ENCODE results near the gene ZNF587.
"Not testable (repeated sequence)": the region's sequence is repeated elsewhere in the genome, so short reads cannot be mapped to it uniquely, and the experiment has no call there.

ZNF587 gene

DNA sequence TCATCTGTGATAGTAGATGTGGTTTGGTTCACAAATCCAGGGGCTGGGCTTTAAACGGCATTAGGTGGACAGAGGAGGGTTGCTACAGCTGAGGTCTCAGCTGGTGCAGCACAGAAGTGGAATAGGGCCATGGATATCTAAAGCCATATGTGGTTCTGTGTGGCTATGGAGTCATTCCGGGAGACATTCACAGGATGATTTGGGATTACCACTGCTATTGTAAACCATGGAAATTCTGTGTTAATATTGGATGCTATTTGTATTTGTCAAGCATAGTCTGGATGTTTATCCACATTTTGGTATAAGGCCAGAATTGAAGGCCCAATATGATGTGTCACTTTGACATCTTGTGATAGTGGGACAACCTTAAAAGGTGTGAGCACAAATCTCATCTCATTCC, 26.5 kb upstream of the ZNF587 start:
- not testable (repeated sequence) for DNase-seq

DNA sequence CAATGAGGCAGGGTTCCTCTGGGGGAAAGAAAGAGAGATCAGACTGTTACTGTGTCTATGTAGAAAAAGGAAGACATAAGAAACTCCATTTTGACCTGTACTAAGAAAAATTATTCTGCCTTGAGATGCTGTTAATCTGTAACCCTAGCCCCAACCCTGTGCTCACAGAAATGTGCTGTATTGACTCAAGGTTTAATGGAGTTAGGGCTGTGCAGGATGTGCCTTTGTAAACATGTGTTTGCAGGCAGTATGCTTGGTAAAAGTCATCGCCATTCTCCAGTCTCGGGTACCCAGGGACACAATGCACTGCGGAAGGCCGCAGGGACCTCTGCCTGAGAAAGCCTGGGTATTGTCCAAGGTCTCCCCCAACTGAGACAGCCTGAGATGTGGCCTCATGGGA, 26.1 kb upstream of the ZNF587 start:
- not testable (repeated sequence) for DNase-seq

DNA sequence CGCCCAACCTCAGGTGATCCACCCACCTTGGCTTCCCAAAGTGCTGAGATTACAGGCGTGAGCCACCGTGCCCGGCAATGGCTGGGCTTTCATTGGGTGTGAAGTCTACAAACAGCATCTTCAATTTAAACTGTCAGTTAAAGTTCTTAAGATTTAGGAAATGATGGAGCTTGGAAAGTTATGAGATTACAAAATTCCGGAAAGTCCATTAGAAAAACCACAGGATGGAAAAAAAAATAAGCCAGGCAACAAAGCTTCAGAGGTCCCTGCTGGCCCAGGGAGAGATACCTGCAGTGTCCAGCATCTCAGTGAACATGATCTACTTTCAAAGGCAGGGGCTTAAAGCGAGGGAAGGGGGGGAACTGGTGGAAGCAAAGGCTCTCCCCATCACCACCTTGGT, 24.1 kb upstream of the ZNF587 start:
- no peak for DNase-seq

DNA sequence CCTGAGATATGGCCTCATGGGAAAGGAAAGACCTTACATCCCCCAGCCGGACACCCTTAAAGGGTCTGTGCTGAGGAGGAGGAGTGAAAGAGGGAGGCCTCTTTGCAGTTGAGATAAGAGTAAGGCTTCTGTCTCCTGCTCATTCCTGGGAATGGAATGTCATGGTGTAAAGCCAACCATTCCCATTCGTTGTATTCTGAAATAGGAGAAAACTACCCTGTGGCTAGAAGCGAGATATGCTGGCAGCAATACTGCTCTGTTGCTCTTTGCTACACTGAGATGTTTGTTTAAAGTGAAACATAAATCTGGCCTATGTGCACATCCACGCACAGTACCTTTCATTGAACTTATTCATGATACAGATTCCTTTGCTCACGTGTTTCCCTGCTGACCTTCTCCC, 20.3 kb upstream of the ZNF587 start:
- DNase-seq, result no peak

DNA sequence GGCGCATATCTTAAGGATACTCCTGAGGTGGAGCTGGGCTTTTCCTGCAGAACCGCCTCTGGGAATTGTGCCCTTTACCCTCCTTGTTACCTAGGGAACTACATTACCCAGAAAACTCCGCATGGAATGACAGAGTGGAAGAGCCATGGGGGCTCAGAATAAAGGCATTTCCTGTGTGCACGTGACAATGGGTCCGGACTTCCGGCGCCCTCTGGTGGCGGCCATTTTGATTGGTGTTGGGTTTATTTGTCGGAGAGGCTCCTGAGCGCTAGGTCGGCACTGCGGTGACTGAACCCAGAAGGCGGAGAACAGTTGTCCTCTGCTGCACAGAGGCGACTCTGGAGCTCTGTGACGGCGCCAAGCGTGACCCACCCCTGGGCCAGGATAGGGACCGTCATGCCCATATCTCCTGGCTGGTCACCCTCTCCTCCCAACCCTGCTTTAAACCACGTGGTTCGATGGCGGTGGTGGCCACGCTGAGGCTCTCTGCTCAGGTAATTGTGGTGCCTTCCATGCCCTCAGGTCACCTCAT, 19.5 kb upstream of the ZNF587 start, which contains the start of gene ZNF587B:
TSS of gene ZNF587B (plus strand) at position 229 of the 532 bp plus-strand sequence. CDS start at position 459, 230 bp downstream.
- DNase-seq, result peak; percentile 34

DNA sequence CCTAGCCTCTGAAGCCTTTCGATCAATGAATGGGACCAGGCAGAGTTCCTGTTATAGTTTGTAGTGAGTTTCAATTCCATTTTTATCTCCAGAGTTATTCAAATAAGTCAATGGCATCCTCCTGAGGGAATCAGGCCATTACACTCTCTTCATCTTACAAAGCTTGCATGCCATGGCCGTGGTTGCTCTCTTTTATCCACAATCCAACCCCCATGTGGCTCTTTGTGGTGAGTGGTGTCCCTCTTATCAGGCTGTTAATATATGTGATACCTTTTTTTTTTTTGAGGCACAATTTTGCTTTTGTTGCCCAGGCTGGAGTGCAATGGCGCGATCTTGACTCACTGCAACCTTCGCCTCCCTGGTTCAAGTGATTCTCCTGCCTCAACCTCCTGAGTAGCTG, 12.7 kb upstream of the ZNF587 start:
- DNase-seq, result not testable (repeated sequence)

DNA sequence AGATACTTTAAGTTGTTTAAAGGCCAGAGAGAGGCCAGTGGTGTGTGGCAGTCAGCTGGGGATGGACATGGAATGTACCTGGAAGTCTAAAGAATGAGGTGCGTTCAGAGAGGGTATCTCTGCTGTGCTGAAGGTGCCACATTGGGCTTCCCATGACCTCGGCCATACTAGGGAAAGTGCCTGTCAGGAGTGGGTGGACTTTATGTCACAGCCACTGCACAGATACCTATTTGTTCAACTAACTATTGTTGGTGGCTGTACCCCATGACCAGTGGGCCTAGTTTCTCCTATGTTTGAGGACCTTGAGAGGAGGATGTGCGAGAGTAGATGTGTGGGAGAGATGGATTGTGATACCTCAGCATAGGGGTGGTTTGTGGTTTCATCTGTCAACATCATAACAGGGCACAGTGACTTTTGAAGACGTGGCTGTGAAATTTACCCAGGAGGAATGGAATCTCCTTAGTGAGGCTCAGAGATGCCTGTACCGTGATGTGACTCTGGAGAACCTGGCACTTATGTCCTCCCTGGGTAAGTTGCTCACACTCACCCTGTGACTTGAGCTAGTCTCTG, 11.0 kb upstream of the ZNF587 start:
- DNase-seq, result not testable (repeated sequence)

DNA sequence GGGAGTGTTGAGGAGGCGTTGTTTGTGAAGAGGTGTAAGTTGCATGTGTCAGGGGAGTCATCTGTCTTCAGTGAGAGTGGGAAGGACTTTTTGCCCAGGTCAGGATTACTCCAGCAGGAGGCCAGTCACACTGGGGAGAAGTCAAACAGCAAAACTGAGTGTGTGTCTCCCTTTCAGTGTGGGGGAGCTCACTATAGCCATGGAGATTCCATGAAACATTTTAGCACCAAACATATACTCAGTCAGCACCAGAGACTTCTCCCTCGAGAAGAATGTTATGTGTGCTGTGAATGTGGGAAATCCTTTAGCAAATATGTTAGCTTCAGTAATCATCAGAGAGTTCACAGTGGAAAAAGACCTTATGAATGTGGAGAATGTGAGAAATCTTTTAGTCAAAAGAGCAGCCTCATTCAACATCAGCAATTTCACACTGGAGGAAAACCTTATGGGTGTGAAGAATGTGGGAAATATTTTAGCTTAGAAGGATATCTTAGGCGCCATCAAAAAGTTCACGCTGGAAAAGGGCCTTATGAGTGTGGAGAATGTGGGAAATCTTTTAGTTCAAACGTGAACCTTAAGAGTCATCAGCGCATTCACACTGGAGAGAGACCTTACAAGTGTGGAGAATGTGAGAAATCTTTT, 8.4 kb upstream of the ZNF587 start:
- DNase-seq, result no peak

DNA sequence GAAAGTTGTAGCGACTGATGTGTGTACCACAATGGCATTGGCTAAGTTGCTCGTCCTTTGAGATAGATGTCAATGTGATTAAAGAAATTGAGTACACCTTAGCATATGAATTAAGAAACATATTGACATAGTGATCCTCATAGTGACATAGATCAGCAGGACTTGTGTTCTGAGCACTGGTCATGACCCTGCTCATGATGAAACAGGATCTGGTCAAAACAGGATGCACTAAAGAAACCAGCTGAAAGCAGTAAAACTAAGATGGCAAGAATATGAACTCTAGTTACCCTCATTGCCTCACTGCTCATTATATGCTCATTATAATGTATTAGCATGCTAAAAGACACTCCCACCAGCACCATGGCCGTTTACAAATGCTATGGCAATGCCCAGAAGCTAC, 2.5 kb upstream of the ZNF587 start:
- DNase-seq, result not testable (repeated sequence)

DNA sequence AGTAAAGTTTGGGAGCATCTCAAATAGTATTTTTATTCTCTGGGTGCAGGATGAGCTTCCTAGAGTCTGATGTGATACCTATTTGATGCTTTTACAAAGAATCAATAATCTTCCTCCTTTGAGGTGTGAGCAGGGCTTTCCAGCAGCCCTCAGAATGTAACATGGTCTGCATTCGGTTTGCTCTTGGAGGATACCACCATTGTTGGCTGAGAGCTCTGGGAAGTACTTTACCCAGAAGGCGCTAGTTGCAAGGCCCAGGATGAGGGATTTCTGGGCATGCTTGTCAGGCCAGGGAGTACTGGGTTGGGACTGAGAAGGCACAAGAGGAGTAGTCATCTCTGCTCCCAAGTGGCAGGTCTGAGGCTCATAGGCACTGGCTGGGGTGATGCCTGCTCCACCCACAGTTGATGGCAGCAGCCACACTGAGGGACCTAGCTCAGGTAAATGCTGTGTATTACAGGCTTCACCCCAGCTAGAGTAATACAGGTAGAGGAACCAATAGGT, 445 bp upstream of the ZNF587 start:
- not testable (repeated sequence) for DNase-seq

DNA sequence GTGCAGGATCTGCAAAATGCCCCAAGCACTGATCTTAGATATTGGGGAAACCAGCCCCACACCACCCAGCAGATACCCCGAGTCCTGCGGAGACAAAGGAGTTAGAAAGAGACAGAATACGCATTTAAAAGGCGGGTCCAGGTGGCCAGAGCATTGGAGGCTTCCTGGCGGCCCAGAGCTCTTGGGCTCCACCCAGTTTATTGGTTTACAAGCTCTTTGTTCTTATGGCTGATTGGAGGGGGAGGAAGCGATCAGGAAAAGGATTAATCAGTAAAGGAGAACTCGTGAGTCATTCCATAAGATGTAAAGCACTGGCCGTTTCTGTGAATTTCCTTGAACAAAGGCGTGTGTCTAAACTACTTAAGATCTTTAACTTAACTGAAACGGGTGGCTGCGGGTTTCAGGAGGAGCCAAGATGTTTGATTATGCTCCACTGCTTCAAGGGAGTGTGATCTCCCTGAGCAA, 926 bp downstream of the ZNF587 start:
- DNase-seq, result no peak

DNA sequence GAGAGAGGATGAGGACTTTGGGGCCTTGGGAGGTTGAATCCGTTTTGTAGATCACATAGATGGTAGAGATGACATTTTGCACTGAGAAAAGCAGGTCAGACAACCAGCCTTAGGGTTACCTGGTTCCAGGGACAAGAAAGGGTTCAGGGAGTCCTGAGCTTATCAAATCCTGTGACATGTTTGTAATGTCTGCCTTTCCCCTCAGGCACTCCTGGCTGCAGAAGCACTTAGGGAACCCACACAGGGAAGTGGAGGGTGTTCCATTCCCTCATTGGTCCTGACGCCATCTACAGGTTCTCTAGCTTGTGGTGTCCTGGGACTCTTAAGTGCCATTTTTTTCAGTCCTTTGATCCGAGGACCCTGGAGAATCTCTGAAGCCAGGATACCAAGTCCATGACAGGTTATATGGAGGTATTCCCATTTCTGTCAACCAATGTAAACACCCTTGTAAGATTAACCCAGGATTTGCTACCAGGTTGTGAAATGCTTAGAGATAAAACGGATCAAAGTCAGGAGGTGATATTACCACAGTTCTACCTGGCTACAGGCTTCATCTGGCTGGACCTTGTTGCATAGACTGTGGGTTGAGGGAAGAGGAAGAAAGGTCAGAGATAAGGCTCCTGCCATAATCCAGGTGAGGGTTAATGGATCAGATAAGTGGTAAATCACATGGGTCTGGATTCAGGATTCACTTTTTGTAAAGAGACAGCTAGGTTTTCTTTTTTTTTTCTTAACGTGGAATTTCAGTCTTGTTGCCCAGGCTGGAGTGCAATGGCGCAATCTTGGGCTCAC, 2.3 kb downstream of the ZNF587 start:
- DNase-seq, result not testable (repeated sequence)

DNA sequence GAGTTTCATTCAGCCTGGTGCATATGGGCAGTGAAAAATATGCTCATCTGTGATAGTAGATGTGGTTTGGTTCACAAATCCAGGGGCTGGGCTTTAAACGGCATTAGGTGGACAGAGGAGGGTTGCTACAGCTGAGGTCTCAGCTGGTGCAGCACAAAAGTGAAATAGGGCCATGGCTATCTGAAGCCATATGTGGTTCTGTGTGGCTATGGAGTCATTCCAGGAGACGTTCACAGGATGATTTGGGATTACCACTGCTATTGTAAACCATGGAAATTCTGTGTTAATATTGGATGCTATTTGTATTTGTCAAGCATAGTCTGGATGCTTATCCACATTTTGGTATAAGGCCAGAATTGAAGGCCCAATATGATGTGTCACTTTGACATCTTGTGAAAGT, 4.5 kb downstream of the ZNF587 start:
- not testable (repeated sequence) for DNase-seq

DNA sequence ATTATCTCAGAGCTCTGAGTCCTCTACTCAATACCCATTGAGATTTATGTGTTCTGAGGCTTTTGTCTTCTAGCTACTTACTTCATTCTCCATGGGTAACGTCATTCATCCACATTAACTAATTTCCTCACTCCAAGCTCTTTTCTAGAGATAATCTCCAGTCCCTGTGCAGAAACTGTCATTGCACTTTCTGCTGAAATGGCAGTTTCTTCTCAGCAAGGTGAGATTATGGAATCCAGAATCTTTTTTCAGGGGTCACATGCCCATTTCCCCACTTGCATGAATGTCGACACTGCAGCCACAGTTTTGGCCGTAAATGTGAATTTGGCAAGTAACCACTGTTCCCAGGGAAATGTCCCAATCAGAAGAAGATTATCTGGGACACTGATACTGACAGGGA, 12.7 kb downstream of the ZNF587 start:
- not testable (repeated sequence) for DNase-seq

DNA sequence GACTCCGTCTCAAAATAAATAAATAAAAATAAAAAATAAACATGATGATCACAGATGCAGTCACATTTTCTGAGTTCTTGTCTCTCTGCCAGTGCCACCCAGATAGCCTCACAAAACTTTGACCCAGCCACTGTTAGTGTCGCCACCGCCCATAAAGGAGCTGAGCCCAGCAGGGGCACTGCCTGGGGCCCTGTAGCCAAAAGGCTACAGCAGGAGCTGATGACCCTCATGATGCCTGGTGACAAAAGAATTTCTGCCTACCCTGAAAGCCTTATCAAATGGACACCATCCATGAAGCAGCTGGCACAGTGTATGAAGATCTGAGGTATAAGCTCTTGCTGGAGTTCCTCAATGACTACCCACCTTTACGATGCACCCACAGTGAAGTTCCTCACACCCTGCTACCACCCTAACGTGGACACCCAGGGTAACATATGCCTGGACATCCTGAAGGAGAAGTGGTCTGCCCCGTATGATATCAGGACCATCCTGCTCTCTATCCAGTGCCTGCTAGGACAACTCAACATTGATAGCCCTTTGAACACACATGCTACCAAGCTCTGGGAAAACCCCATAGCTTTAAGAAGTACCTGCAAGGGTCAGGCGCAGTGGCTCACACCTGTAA, 18.3 kb downstream of the ZNF587 start:
- no peak for DNase-seq

DNA sequence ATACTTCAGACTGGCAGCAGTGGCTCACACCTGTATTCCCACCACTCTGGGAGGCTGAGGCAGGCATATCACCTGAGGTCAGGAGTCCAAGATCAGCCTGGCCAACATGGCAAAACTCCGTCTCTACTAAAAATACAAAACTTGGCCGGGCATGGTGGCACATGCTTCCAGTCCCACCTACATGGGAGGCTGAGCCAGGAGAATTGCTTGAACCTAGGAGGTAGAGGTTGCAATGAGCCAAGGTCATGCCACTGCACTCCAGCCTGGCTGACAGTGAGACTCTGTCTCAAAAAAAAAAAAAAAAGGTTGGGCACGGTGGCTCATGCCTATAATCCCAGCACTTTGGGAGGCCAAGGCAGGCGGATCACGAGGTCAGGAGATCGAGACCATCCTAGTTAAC, 20.0 kb downstream of the ZNF587 start:
- not testable (repeated sequence) for DNase-seq

DNA sequence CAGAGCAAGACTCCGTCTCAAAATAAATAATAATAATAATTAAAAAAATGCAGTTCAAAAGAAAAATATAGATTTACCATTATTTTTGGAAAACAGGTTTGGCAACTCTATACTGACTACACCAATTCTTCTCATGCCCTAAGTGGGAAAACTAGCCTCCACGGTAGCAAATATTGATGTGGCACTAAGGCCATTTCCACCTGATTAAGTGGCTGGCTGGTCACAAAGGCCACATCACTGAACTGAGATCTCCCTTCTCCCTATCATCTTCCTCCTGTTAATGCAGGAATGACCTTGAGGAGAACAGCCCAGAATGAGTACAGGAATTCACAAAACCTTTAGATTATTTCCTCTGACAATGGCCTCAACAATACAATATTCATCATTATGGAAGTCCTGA, 20.6 kb downstream of the ZNF587 start:
- no peak for DNase-seq

DNA sequence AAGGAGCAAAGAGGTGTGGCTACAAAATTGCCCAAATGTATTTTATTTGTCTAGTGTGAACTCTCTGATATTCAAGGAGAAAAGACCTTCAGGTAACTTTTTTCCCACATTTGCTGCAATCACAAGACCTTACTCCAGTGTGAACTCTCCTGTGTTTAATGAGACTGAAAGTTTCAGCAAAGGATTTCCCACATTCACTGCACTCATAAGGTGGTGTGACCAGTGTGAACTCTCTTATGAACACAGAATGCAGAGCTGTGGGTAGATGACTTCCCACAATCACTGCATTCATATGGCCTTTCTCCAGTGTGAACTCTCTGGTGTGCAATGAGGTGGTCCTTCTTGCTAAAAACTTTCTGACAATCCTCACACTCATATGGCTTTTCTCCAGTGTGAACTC, 22.8 kb downstream of the ZNF587 start:
- no peak for DNase-seq

DNA sequence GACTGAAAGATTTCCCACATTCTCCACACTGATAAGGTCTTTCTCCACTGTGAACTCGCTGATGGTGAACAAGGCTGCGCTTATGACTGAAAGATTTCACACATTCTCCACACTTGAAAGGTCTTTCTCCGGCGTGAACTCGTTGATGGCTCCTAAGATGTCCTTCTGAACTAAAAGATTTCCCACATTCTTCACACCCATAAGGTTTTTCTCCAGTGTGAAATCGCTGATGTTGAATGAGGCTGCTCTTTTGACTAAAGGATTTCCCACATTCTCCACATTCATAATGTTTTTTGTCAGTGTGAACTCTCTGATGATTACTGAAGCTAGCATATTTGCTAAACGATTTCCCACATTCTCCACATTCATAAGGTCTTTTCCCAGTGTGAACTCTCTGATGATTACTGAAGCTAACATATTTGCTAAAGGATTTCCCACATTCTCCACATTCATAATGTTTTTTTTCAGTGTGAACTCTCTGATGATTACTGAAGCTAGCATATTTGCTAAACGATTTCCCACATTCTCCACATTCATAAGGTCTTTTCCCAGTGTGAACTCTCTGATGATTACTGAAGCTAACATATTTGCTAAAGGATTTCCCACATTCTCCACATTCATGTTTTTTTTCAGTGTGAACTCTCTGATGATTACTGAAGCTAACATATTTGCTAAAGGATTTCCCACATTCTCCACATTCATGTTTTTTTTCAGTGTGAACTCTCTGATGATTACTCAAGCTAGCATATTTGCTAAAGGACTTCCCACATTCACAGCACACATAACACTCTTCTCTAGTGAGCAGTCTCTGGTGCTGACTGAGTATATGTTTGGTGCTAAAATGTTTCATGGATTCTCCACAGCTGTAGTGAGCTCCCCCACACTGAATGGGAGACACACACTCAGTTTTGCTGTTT, 24.5 kb downstream of the ZNF587 start:
- not testable (repeated sequence) for DNase-seq

DNA sequence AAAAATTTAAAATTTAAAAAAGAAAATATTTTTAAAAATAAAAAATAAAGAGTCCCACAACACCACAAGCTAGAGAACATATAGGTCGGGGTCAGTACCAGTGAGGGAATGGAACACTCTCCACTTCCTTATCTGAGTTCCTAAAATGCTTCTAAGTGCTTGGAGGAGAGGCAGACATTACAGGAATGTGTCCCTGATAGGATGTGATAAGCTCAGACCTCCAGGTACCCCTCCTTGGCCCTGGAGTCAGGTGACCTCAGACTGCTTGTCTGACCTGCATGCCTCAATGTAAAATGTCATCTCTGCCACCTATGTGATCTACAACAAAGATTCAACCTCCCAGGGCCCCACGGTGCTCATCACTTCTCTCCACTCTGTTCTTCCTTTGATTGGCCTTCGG, 36.4 kb downstream of the ZNF587 start:
- DNase-seq, result no peak

DNA sequence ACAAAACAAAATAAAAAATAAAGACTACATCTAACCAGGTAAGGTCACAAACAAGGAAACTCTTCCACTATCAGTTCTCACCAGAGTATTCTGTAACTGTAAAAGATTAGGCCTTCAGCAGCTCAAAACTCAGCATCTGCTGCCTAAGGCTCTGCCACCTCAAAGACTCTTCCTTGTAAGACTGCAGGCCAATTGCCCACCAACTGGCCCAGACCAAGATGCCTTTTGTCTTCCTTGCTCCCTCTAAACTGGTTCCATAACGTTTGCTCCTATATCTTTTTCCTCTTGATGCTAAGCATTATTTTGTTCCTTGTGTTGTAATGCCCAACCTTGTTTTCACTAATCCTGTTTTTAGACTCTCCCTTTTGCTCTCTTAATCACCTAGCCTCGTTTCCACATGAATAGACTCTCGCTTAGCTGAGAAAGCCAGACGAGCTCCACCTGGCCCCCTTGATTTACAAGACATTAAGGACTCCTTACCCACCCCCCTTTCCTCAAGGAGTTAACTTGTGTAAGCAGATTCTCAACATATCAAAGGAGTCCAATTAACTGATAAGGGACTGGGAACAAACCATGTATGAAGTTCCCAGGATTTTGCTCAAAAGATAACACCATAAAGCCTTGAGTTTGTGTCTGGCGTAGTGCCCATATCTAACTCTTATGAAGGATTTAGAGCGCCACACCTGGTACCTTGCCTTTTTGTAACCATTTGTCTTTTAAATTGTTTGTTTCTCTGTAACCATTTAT, 37.7 kb downstream of the ZNF587 start:
- no peak for DNase-seq
